H9 (cell line): ENCODE data around the gene LHPP. TPM values are rescaled to one million over a fixed set of nuclear protein-coding genes. Genes with fewer than 3 reads are reported as not detected.

Experiments
- DNase-seq: peaks from one replicate; pipeline ENCODE4 v3.0.0-alpha.2; 2017
- H2AFZ ChIP-seq: one replicate; pipeline ENCODE4 v1.6.1; 2013; ENCODE audit warnings: mild to moderate bottlenecking, low read length, control low read depth, moderate library complexity
- H2AK5ac ChIP-seq: 2 replicates; pipeline ENCODE4 v1.6.1; 2013; ENCODE audit warnings: low read length, control low read depth, mixed read lengths; ENCODE audit not compliant: insufficient read length
- H2BK120ac ChIP-seq: one replicate; pipeline ENCODE4 v1.6.1; 2013; ENCODE audit warnings: low read depth, mild to moderate bottlenecking, low read length, control low read depth, inconsistent platforms; ENCODE audit not compliant: poor library complexity, severe bottlenecking
- H2BK12ac ChIP-seq: 2 replicates; pipeline ENCODE4 v1.6.1; 2013; ENCODE audit warnings: low read length, control low read depth, mixed read lengths, low read depth; ENCODE audit not compliant: insufficient read length
- H2BK15ac ChIP-seq: 2 replicates; pipeline ENCODE4 v1.6.1; 2013; ENCODE audit warnings: low read depth, low read length, control low read depth
- H2BK20ac ChIP-seq: one replicate; pipeline ENCODE4 v1.6.1; 2013; ENCODE audit warnings: low read depth, mild to moderate bottlenecking, low read length, control low read depth, inconsistent platforms; ENCODE audit not compliant: poor library complexity, severe bottlenecking
- H2BK5ac ChIP-seq: 2 replicates; pipeline ENCODE4 v1.6.1; 2013; ENCODE audit warnings: low read length, control low read depth, mixed read lengths; ENCODE audit not compliant: insufficient read length
- H3K14ac ChIP-seq: 2 replicates; pipeline ENCODE4 v1.6.1; 2013; ENCODE audit warnings: low read length, control low read depth; ENCODE audit not compliant: insufficient read depth
- H3K18ac ChIP-seq: 2 replicates; pipeline ENCODE4 v1.6.1; 2013; ENCODE audit warnings: low read depth, mild to moderate bottlenecking, mixed read lengths, low read length, control low read depth; ENCODE audit not compliant: insufficient read length
- H3K23ac ChIP-seq: 2 replicates; pipeline ENCODE4 v1.6.1; 2013; ENCODE audit warnings: low read length, control low read depth, mixed read lengths, low read depth; ENCODE audit not compliant: insufficient read length
- H3K23me2 ChIP-seq: 2 replicates; pipeline ENCODE4 v1.6.1; 2013; ENCODE audit warnings: low read depth, mild to moderate bottlenecking, mixed read lengths, low read length, control low read depth; ENCODE audit not compliant: insufficient read length, poor library complexity, severe bottlenecking
- H3K27ac ChIP-seq: 2 replicates; pipeline ENCODE4 v1.5.1; 2013; ENCODE audit warnings: low read length, control low read depth, mixed read lengths, low read depth; ENCODE audit not compliant: insufficient read length
- H3K27me3 ChIP-seq: 2 replicates; pipeline ENCODE4 v1.6.1; 2013; ENCODE audit warnings: low read length, control low read depth, inconsistent platforms; ENCODE audit not compliant: insufficient read depth
- H3K4ac ChIP-seq: 2 replicates; pipeline ENCODE4 v1.6.1; 2013; ENCODE audit warnings: low read depth, mild to moderate bottlenecking, control low read depth, inconsistent platforms, low read length, moderate library complexity
- H3K4me1 ChIP-seq: 2 replicates; pipeline ENCODE4 v1.6.1; 2013; ENCODE audit warnings: low read length, control low read depth, inconsistent platforms; ENCODE audit not compliant: insufficient read depth
- H3K4me2 ChIP-seq: 2 replicates; pipeline ENCODE4 v1.6.1; 2013; ENCODE audit warnings: low read length, control low read depth, mixed read lengths; ENCODE audit not compliant: insufficient read length, insufficient read depth
- H3K56ac ChIP-seq: 2 replicates; pipeline ENCODE4 v1.6.1; 2013; ENCODE audit warnings: low read depth, mild to moderate bottlenecking, mixed read lengths, low read length, control low read depth; ENCODE audit not compliant: insufficient read length
- H3K79me1 ChIP-seq: 2 replicates; pipeline ENCODE4 v1.6.1; 2013; ENCODE audit warnings: low read depth, mild to moderate bottlenecking, moderate library complexity, low read length, control low read depth, inconsistent platforms; ENCODE audit not compliant: insufficient read depth, poor library complexity, severe bottlenecking
- H3K79me2 ChIP-seq: 2 replicates; pipeline ENCODE4 v1.6.1; 2013; ENCODE audit warnings: low read length, control low read depth, inconsistent platforms; ENCODE audit not compliant: insufficient read depth
- H3K9ac ChIP-seq: 2 replicates; pipeline ENCODE4 v1.6.1; 2013; ENCODE audit warnings: low read length, control low read depth, mixed read lengths; ENCODE audit not compliant: insufficient read length; ENCODE audit errors: extremely low read depth
- H3K9me3 ChIP-seq: one replicate; pipeline ENCODE4 v1.6.1; 2013; ENCODE audit warnings: low read depth, low read length, inconsistent platforms; ENCODE audit not compliant: control insufficient read depth
- H3T11ph ChIP-seq: one replicate; pipeline ENCODE4 v1.6.1; 2013; ENCODE audit warnings: mild to moderate bottlenecking, low read length, control low read depth, inconsistent platforms
- H4K20me1 ChIP-seq: one replicate; pipeline ENCODE4 v1.6.1; 2013; ENCODE audit not compliant: control insufficient read depth, insufficient read length, insufficient read depth
- H4K5ac ChIP-seq: 2 replicates; pipeline ENCODE4 v1.6.1; 2013; ENCODE audit warnings: low read depth, mild to moderate bottlenecking, mixed read lengths, low read length, control low read depth; ENCODE audit not compliant: insufficient read length
- H4K8ac ChIP-seq: replicated peaks from 2 replicates; pipeline ENCODE4 v1.6.1; 2013; ENCODE audit warnings: low read length, control low read depth, mixed read lengths, low read depth; ENCODE audit not compliant: insufficient read length
- H4K91ac ChIP-seq: 2 replicates; pipeline ENCODE4 v1.6.1; 2013; ENCODE audit warnings: low read depth, mild to moderate bottlenecking, moderate library complexity, mixed read lengths, low read length, control low read depth; ENCODE audit not compliant: insufficient read length
- H3K27ac Mint-ChIP-seq, 3 experiments: 2 replicates in 2 of 3; 3 replicates in 1 of 3; pipeline ENCODE4 v1.8.0; 2020 to 2021; ENCODE audit warnings: mixed read lengths in 3 of 3, mild to moderate bottlenecking in 1 of 3, moderate library complexity in 1 of 3
- H3K27me3 Mint-ChIP-seq: 2 replicates; pipeline ENCODE4 v1.8.0; 2021; ENCODE audit warnings: low read depth, mild to moderate bottlenecking, moderate library complexity, mixed read lengths
- H3K36me3 Mint-ChIP-seq, 3 experiments: 2 replicates in 2 of 3; 3 replicates in 1 of 3; pipeline ENCODE4 v1.8.0; 2020 to 2021; ENCODE audit warnings: low read depth in 3 of 3, mixed read lengths in 3 of 3; ENCODE audit not compliant: insufficient read depth in 1 of 3
- H3K4me1 Mint-ChIP-seq, 2 experiments: 2 replicates each; pipeline ENCODE4 v1.8.0; 2020; ENCODE audit warnings: mixed read lengths in 2 of 2
- H3K4me3 Mint-ChIP-seq, 2 experiments: 2 replicates in 1 of 2; 3 replicates in 1 of 2; pipeline ENCODE4 v1.8.0; 2020 to 2021; ENCODE audit warnings: mild to moderate bottlenecking in 2 of 2, mixed read lengths in 2 of 2, moderate library complexity in 1 of 2
- H3K9me3 Mint-ChIP-seq, 2 experiments: 2 replicates in 1 of 2; 3 replicates in 1 of 2; pipeline ENCODE4 v1.8.0; 2020; ENCODE audit warnings: mild to moderate bottlenecking in 2 of 2, mixed read lengths in 2 of 2, moderate library complexity in 1 of 2
- CTCF ChIP-seq: fragments of 200-600 bp; sonication (generic); conservative IDR thresholded peaks from 3 replicates; pipeline ENCODE4 v1.8.0; 2021; ENCODE audit warnings: antibody characterized with exemption, mild to moderate bottlenecking
- WGBS: extraction: QIAGEN DNeasy Blood & Tissue Kit; methylation state at CpG from one replicate; pipeline ENCODE4 v1.1.7; 2013; ENCODE audit warnings: missing lambda C conversion rate, low lambda C conversion rate, mixed read lengths; ENCODE audit not compliant: insufficient read length; ENCODE audit errors: extremely low coverage; 5-methylcytosine and 5-hydroxymethylcytosine counted together
- total RNA-seq: library from RNA; stranded (reverse); gene quantifications from 2 replicates; pipeline ENCODE4 v1.2.1, GENCODE V29; 2021

LHPP gene
- total RNA-seq, 1 experiment from 2014 or later, result 29.6 TPM

- H3K79me2 ChIP-seq, result no peaks in the 10 kb centered on the region
- H3K27me3 Mint-ChIP-seq, result no peaks in the 10 kb centered on the region
- H3K4ac ChIP-seq, result no peak overlapping the region
- H3K18ac ChIP-seq, result no peak overlapping the region
- no peak overlapping the region for H2BK5ac ChIP-seq
- no peak overlapping the region for H2AFZ ChIP-seq
- no peak overlapping the region for H3K9ac ChIP-seq
- no peaks in the 10 kb centered on the region for H3K79me1 ChIP-seq
- no peak overlapping the region for H3K4me2 ChIP-seq
- H2BK12ac ChIP-seq, result no peak overlapping the region
- H3K4me3 Mint-ChIP-seq, result no peak overlapping the region; a peak in 1 of 5 replicates
- H2BK120ac ChIP-seq, result no peak overlapping the region
- H3K4me1 ChIP-seq, result peaks cover 6% of the 10 kb centered on the region; the same call in 1 of the 2 replicates
- no peak overlapping the region for H3K14ac ChIP-seq
- H3K23ac ChIP-seq, result no peak overlapping the region
- no peak for DNase-seq
- H2BK15ac ChIP-seq, result no peak overlapping the region
- no peak overlapping the region for H3K27ac Mint-ChIP-seq
- H2AK5ac ChIP-seq, result no peak overlapping the region
- H3K36me3 Mint-ChIP-seq, result peaks cover 0 to 4% (median 2%) of the 10 kb centered on the region in 3 experiments; a peak in 2 of 7 replicates
- H3K4me1 Mint-ChIP-seq, result peaks cover 44 to 51% of the 10 kb centered on the region in 2 experiments
- no peaks in the 10 kb centered on the region for H3K9me3 ChIP-seq
- H4K8ac ChIP-seq, result no peak overlapping the region
- H3K9me3 Mint-ChIP-seq, result no peaks in the 10 kb centered on the region
- no peaks in the 10 kb centered on the region for H3K23me2 ChIP-seq
- H3K27me3 ChIP-seq, result no peaks in the 10 kb centered on the region
- H4K5ac ChIP-seq, result no peak overlapping the region
- no peak overlapping the region for H3T11ph ChIP-seq
- peaks cover 2% of the 10 kb centered on the region for H4K20me1 ChIP-seq
- H3K56ac ChIP-seq, result no peak overlapping the region
- WGBS, result no CpG with 5 or more reads among the region's 5 CpGs
- H4K91ac ChIP-seq, result no peak overlapping the region
- no peak for TF ChIP-seq CTCF
- H2BK20ac ChIP-seq, result no peak overlapping the region
- no peak overlapping the region for H3K27ac ChIP-seq
Measured at GRCh38 chr10:124652200-124652599, 190.6 kb downstream of the LHPP start.
